Measurements from ENCODE around the gene FOXK1.

Gene FOXK1

DNA sequence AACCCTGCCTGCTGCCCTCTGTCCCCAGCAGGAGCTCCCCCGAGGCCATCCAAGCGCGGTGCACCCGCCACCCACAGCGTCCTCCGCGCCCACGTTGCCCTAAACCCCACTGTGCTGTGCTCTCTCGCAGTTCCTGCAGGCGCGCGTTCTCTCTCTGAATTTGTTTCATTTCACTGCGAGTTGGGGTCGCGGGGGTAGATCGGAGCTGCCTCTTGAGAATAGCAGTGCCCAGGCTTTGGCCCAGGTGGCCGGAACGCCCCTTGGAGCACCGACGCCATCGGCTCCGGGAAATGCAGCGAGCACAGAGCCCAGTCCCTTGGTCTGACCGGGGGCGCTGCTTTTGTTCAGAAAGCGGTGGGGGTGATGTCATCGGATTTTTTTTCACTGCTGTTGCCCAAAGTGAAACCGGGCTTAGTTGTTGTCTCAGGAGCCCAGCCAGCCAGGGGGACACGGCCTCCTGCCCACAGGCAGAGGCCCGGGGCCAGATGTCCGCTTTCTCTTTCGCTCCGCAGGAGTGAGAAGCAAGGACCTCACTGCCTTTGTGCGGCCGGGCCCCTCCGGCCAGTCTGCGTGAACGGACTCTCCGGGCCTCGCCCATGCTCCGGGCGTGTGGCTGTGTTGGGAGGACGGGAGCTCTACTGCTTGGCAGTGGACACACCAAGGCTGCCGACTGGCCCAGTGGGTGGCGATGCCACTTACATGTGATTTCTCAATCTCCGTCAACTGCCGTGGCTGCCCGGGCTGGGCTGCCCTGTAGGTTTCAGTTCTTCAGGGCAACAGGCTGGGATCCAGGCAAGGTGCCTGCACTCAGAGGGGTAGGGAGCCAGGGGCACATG lies 43.1 kb downstream of the FOXK1 start:
- no peak for DNase-seq

DNA sequence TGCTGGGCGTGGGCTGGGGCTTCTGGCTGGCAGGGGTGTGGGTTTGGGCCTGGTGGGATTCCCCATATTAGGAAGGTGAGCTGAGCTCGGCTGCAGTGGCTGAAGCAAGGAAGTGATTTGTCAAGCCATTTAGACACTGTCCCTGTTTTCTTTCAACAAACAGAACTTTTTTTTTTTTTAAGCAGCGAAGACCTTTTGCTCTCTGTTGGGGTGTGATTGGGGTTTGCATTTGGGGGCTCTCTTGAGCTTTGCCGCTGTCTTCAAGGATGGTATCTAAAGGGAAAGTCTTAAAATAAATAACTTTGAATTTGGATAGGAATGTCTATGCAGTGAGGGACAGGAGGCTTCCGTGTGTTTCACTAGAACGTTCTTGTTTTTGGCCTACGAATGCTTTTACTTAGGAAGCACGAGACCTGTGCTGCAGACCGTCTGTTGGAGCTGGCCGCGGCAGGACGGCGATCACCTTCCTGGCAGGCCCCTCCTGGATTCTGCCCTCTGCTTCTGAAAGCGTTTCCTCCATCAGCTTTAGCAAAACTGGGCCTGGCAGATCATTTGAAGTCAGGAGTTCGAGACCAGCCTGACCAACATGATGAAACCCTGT lies 43.9 kb downstream of the FOXK1 start:
- no peak for DNase-seq

DNA sequence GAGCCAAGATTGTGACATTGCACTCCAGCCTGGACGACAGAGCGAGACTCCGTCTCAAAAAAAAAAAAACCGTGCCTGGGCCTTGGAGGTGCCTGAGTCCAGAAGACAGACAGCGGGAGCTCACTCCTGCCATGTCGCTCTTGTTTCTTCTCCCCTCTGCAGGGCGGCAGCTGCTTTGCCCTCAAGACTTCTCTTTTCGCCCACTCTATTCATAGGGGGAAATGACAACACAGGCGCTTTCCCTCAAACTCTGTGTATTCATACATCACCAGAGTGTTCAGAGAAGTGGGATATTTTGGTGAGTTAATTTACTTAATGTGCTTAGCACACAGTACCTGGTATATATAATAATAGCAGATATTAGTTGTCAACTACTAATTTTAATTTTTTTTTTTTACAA lies 44.5 kb downstream of the FOXK1 start:
- DNase-seq, result no peak

DNA sequence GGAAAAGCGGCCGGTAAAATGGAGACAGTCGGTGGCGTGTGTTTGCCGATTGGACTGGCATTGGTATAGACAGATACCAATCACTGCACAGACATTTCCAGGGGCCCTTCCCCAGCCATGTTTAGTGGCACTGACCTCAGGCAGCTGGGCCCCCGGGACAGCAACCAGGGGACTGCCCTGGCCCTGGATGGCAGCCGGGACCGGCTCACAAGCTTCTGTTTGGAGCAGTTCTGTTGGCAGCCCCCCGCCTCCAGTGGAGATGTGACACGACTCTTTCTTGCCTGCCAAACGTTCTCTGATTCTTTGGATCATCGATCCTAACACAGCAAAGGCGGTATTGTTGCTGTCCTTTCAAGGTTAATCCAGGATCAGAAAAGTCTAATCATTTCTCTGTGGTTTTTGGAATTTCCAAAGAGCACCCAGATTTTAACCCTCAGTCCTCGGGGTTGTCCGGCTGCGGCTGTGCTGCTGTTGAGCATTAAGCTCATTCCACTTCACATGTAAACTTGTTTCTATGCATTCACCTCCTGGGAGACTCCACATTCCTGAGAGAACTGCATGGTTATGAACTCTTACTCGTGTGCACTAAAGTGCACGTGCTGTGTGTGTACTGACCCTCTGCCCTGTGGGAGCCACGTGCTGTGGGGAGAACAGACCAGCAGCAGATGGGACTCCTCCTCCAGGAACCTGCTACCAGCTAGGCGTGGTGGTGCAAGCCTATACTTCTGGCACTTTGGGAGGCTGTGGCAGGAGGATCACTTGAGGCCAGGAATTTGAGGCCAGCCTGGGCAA lies 46.0 kb downstream of the FOXK1 start:
- DNase-seq, result no peak

DNA sequence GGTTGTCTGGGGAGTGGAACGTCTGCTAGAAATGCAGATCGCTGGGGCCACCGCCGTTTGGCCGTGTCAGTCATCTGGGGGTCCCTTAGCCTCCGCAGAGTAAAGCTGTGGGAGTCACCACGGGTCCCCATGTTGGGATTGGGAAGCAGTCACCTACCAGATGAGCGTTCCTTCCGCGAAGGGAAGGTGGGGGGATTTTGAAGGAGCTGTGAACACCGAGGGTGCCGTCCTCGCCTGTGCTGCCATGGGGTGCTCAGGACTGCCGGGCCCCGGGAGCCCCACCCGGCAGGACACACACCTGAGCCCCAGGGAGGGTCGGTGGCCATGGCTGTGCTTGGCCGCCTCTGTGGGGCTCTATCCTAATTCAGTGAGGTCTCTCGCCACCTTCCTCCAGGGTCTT lies 47.2 kb downstream of the FOXK1 start:
- no peak for DNase-seq

DNA sequence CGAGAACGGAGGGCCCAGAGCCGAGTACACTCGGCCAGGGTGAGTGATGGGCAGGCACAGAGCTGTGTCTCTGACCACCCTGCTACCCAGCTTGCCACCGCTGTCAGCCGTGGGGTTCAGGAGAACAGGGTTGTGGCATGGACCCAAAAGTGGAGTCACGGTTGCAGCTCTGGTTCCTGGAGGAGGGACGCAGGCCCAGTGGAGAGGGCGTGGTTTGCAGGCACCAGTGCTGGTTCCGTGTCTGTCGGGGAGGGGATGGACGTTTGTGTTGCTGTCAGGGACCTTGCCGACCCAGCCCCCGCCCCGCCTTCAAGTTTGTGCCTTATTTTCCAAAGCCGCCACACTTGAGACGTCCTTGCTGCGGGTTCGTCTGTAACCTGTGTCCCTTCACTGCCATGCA lies 48.2 kb downstream of the FOXK1 start:
- no peak for DNase-seq

DNA sequence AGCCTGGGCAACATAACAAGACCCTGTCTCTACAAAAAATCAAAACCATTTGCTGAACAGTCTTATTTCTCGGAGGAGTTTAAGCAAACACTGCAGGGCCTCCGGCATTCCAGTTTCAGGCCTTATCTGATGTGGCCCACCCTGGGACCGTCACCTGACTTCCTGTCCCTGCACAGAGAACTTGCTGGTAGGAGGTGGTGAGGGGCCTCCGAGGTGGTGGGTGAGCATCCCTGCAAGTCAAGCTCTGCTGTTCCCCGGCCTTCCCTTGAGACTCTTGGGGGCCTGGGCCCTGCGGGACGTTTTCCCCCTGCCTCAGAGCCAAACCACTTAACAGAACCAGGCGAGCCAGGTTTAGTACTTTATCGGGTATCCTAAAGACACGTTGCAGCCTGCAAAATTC lies 48.9 kb downstream of the FOXK1 start:
- no peak for DNase-seq

DNA sequence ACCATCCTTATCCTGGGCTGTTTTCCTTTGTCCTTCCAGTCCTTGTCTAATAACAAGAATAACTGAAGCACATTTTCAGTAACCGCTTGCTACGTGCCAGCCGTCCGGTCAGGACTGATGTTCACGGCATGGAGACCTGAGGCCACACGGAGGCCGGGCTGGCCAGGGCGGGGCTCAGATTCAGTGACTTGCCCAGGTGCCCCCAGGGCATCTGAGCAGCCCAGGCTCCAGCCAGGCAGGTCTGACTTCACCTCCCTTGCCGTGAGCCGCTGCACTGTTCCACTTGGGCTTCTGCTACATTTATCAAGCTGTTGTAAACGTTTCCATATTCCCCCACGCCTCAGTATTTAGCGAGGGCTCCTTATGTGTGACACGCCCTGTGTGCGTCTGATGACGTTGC lies 49.7 kb downstream of the FOXK1 start:
- DNase-seq, result no peak

DNA sequence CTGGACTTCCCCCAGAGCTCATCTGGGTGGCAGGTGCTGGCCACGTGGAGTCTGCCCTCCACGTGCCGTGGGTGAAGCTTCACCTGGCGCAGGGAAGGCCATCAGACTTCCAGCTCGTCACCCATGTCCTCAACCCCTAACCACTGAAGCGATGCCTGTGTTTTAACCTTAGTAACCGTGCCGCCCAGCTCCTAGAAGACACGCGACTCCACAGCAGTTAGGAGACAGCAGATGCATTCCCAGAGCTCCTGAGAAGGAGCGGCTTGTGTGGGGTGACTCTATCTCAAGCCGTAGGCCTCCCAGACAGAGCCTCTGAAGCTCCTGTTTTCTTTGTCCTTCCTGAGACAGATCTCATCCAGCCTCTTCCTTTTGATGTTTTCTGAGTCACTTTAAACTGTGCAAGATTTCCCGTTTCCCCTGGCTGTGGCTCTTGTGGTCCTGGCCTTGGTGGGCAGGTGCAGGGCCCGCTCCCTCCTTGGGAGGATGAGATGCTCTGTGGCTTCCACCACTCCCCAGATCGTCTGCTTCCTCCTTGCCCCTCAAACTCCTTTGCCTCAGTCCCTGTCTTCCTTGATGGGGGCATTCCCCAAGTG lies 51.9 kb downstream of the FOXK1 start:
- DNase-seq, result no peak

DNA sequence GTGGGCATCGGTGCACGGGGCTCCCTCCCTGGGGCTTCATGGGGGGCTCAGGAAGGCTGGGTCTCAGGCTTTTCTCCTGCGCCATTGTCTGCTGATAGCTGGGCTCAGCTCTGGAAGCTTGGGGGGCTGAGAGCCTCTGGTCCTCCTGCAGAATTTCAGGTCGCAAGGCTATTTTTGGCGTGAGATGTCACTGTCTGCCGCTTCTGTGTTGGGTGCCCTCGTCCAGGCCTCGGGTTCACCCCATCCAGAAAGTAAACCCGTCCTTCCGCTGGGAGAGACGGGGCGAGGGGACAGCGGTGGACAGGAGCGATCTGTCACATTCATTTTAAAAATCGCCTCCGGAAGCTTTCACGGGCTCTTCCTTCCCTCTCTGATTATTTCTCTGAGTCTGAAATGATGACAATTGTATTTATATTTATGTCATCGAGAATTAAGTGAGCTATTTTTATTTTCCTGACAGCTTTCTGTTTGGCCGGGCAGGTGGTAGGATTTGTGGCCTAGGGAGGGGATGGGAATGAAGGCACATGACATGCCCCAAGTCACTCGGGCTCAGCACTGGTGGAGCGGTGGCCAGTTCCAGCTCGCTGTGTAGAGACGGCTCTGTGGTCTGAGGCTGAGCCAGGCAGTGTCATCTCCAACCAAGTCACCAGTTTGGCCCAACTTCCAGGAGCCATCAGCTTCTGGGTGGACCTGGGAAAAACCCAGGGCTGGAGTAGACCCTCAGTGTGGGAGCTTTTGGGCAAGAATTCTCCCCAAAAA lies 52.7 kb downstream of the FOXK1 start:
- no peak for DNase-seq

DNA sequence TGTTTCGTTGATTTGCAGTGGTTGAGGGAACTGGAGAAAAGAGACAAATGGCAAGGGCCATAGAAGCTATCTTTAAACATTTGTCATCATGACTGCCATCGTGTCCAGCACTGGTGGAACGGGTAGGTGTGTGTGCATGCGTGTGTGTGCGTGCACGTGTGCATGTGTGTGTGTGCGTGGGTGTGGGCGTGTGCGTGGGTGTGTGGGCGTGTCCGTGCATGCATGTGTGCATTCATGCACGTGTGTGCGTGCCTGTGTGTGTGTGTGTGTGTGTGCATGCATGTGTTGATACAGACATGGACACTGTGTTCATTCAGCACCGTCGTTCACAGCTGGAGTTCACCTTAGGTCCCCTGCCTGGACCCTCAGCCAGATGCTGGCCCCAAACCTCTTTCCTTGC lies 55.2 kb downstream of the FOXK1 start:
- no peak for DNase-seq

DNA sequence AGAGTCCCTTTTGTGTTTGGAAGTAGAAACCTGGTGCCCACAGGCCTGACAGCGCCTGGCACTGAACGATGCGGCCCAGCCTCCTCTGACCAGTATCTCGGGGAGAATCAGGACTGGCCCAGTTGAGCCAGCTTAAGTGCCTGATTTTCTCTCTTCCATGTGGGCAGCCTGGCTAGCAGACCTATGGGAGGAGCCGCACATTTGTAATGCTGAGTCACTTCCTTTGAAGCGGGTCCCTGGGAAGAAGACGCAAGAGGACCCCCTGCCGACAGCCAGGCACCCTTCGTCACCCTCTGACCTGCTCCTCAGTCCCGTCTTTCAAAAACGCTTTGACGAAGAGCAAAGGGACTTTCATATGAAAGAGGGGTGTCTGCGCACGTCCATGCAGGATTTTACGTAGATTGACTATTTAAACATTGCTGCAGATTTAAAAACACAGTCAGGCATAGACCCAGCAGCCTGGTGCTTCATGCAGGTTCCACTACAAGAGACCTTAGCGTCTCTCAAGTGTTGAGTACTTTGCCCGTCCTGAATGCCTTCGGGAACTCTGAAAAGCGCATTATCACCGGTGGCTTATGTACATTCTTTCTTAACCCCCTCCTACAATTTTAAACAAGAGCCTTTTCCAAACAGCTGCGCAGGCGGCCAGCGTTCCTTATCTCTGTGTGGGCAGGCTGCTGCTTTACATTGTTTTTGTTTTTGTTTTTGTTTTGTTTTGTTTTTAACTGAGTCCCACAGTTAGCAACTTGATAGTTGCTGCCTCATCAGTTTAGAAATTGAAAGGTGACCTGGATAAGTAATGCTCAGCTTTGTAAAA lies 56.8 kb downstream of the FOXK1 start:
- peak; percentile 47 for DNase-seq

DNA sequence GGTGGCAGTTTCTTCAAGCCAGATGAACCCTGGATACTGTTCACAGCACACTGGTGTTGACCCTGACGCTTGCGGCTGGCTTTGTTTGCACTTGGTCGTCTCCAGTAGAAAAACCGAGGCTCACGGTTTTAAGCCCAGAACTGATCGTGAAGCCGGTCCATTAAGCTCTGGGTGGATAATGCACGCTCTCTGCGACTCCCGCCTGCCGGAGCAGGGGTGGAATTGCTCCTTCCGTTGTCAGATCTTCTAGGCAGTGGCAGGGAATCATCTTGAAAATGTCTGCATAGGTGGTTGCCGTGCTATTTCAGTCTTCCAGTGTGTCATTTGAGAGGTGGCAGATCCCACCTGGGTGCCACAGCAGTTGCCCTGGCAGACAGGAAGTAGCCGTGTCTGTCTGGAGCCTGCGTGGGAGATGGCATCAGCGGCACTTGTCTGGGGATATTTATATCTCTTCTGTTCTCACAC lies 57.5 kb downstream of the FOXK1 start:
- DNase-seq, result no peak

DNA sequence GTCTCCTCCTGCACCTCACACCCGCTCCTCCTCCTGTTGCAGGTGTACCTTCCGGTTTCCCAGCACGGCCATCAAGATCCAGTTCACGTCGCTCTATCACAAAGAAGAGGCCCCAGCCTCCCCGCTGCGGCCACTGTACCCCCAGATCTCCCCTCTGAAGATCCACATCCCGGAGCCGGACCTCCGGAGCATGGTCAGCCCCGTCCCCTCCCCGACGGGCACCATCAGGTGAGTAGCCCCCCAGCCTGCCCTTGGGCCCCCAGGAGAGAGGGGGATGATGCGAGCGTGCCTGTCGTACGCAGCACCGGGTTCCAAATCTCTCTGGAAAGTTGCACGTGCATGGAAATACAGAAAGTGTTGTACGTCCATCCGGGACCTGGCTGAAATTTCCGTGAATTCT lies 58.7 kb downstream of the FOXK1 start:
- DNase-seq, result no peak

DNA sequence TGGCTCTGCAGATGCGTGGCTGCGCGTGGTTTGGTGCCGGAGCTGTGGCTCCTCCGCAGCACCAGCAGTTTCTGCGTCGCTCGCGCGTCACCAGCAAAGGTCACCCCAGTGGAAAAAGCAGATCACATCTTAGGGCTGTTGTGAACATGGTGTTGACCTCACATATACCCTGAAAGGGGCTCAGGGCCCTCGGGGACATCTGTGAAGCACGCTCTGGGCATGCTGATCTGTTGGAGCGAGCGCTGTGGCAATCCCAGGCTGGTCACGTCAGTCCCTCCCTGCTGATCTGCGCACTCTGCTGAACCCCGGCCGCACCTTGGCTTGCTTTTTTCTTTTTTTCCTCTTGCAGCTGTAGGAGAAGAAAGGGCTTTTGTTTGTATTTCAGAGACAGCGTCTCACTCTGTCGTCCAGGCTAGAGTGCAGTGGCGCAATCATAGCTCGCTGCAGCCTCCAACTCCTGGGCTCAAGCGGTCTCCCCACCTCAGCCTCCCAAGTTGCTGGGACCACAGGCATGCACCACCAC lies 60.0 kb downstream of the FOXK1 start:
- DNase-seq, result no peak

DNA sequence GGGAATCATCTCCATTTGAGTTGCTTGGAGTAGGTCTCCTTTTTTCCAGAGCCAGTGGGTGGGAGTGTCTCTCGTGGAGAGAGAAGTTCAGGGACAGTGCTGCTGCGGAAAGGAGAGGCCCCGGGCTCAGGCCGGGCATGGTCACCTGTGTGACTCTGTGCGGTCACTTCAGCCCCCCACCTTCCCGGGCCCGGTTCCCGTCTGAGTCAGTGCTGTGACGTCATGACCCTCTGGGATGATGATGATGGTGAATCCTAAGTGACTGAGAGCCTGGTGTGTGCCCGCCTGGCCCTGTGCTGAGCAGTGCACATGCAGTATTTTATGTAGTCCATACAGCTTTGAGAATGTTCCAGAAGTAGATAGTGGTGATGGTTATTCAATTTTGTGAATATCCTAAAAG lies 60.8 kb downstream of the FOXK1 start:
- no peak for DNase-seq

DNA sequence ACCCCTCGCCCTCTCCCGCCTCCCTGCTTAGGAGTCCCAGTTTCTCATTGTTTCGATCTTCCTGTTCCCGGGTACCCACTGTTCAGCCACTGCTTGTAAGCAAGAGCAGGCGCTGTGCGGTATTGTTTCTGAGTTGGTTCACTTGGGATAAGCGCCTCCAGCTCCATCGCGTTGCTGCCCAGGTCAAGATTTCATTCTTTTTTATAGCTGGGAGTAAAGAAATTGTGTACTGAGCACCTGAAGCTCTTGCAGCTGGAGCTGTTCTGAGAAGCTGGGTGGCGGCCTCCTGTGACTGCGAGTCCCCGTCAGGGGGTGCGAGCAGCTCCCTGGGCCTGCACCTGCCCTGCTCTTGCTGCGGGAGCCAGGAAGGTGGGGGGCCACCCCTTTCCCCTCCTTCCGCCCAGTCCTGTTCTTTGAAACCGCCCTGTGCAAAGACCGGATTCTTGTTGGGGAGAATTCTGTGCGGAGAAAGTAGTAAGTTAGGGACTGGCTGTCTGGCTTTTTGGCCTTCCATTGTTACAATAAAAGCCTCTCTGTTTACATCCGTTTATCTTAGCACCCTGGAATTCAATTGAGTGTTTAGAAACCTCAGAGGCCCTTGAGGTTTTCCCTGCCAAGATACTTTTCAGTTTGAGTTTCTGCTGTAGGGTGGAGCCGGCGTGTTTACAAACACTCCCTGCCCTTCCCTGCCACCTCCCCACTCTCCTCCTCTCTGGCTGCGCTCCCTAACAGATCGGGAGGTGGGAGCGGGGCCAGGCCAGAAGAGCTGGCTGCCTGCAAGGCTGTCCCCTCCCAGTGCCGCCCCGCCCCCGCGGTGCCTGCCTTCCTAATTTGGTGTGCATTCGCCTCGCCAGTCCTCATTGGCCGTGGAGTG lies 62.5 kb downstream of the FOXK1 start:
- DNase-seq, result peak; percentile 93

DNA sequence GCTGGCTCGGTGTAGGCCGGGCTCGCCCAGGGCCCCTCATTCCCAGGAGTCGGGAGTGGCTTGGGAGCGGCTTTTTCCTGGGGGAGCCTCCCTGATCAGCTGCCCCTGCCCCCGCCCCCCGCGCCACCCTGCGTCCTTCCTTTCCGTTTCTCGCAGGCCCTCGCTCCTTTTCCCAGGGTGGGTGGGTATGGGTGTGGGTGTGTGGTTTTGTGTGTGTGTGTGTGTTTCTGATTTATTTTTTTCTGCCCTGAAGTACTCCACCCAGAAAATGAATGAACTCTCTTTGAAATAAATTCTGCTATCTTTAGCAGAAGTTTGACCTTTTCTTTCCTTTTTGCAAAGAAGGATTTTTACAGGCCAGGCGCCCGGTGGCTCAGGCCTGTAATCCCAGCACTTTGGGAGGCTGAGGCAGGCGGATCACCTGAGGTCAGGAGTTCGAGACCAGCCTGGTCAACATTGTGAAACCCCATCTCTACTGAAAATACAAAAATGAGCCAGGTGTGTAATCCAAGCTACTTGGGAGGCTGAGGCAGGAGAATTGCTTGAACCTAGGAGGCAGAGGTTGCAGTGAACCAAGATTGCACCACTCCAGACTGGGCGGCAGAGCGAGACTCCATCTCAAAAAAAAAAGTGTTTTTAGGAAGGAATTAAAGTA lies 63.3 kb downstream of the FOXK1 start:
- no peak for DNase-seq

DNA sequence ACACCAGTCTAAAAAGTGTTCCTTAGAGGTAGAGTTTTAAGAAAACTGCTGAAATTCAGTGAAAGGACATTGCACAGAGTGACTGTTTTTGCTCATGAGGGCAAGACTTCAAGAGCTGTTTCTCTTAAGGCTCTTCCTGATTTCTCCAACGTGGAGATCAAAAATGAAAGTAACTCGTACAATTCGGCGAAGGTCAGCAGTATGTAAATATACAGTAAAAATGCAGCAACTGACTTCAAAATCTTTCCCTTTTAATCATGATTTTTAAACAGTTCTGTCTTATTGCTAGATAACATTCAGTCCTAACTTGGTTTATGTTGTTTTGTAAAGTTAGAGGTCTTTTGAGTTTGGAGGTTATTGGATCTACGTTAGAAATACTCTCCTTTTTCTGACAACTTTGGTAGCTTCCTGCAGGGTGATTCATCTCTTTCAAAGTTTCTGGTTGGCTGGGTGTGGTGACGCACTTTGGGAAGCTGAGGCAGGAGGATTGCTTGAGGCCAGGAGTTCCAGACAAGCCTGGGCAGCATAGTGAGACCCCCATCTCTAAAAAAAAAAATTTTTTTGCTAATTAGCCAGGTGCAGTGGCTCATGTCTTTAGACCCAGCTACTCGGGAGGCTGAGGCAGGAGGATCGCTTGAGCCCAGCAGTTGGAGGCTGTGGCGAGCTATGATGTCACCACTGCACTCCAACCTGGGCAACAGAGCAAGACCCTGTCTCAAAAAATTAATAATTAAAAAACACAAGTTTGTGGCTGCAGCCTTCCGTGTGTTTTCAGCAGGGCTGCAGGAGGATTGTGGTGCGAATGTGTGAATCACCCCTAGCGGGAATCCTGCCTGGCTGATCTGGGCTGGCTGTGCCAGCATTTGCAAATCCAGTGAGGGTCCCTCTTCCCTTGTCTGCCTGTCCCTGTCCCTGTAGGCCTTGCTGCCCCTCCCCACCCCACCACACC lies 64.2 kb downstream of the FOXK1 start:
- DNase-seq, result no peak

Data from hematopoietic multipotent progenitor cell treated with erythropoietin and hydrocortisone succinate and interleukin-3 and kit ligand, for 8 days (in vitro differentiated cells).